B cell (primary cell): ENCODE results near the gene SFTPB.

Source experiments
- EZH2 ChIP-seq: IDR thresholded peaks from 2 replicates; pipeline ENCODE4 v1.6.1; 2012; ENCODE audit warnings: borderline replicate concordance, low read depth, mild to moderate bottlenecking, moderate library complexity, low read length; ENCODE audit not compliant: insufficient read depth, poor library complexity, severe bottlenecking
- TF ChIP-seq, protein P1 (sequence below): fragments of 200-600 bp; IDR thresholded peaks from one replicate; pipeline ENCODE4 v1.8.0; 2022; ENCODE audit warnings: antibody characterized with exemption, mild to moderate bottlenecking

DNA sequence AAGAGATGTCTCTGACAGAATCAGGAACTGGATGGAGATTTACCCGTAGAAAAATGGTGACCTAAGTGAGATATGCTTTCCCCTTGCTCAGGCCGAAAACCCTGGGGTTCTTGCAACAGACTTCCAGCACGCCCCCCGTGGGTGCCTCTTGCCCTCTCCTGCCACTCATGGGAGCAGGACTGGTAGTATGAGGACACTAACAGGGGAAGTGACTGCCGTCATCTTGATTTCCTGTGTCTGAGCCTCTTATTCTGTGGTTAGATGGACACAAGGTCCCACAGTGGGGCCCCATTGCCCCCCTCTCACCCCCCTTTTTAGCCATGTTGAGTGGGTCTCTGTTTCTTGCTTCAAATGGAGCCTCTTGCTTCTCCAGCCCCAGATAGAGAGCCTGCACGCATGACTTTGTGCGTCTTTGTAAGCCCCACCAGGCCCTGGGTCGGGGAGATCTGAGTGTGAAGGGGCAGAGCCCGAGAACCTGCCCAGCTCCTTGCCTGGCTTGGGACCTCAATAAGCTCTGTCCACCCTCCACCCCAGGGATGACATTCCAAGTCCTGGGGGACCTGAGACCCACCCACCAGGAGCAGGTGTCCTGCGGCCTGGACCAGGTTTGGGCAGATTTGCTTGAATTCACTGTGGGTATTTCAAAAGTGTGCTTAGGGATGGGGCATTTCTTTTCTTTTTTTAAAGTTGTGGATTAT, 38.7 kb upstream of the SFTPB start:
- TF ChIP-seq, protein P1, sequence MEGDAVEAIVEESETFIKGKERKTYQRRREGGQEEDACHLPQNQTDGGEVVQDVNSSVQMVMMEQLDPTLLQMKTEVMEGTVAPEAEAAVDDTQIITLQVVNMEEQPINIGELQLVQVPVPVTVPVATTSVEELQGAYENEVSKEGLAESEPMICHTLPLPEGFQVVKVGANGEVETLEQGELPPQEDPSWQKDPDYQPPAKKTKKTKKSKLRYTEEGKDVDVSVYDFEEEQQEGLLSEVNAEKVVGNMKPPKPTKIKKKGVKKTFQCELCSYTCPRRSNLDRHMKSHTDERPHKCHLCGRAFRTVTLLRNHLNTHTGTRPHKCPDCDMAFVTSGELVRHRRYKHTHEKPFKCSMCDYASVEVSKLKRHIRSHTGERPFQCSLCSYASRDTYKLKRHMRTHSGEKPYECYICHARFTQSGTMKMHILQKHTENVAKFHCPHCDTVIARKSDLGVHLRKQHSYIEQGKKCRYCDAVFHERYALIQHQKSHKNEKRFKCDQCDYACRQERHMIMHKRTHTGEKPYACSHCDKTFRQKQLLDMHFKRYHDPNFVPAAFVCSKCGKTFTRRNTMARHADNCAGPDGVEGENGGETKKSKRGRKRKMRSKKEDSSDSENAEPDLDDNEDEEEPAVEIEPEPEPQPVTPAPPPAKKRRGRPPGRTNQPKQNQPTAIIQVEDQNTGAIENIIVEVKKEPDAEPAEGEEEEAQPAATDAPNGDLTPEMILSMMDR, result no peak
- TF ChIP-seq EZH2, result no peak
